ENCODE results near the gene TBC1D14. TPM values are rescaled to one million over a fixed set of nuclear protein-coding genes. Genes with fewer than 3 reads are reported as not detected.

The TBC1D14 gene
- polyA plus RNA-seq, 1 of the 3 experiments (the other 2 are of a cell fraction), result 39.5 TPM

GRCh38 chr4:7051144-7051495 is 141.5 kb downstream of the TBC1D14 start:
- DNase-seq, result no peak
- no peak overlapping the region for H2AFZ ChIP-seq (ENCODE audit: low read depth)
- H3K27me3 ChIP-seq (ENCODE audit: insufficient read depth), result no peaks in the 10 kb centered on the region
- H3K79me2 ChIP-seq (ENCODE audit: insufficient read depth), result peaks cover 65% of the 10 kb centered on the region
- TF ChIP-seq FOXJ3 (CRISPR knock-in tag; IDR thresholded peaks at IDR 0.05) (no peak), NFIC (IDR thresholded peaks at IDR 0.05; ENCODE audit: borderline replicate concordance) (no peak), RAD21 (IDR thresholded peaks at IDR 0.05; ENCODE audit: low read length) (no peak), GABPA (IDR thresholded peaks at IDR 0.05; ENCODE audit: low read depth) (no peak), EZH2phosphoT487 (IDR thresholded peaks at IDR 0.05; ENCODE audit: borderline replicate concordance, low read depth) (no peak), NRF1 (IDR thresholded peaks at IDR 0.05; ENCODE audit: low read depth, low read length) (no peak), RXRA (IDR thresholded peaks at IDR 0.05; ENCODE audit: borderline replicate concordance, low read depth) (no peak), JUND (IDR thresholded peaks at IDR 0.05) (no peak), SIN3A (IDR thresholded peaks at IDR 0.05; ENCODE audit: borderline replicate concordance, low read depth, low read length) (no peak), SMC3 (IDR thresholded peaks at IDR 0.05; ENCODE audit: low read depth, low read length) (no peak), POLR2AphosphoS5 (IDR thresholded peaks at IDR 0.05; ENCODE audit: low read depth, low read length) (no peak), MEF2A (IDR thresholded peaks at IDR 0.05; ENCODE audit: borderline replicate concordance, low read depth) (no peak), MXI1 (IDR thresholded peaks at IDR 0.05; ENCODE audit: low read depth, low read length) (no peak)
- TF ChIP-seq, protein P1, sequence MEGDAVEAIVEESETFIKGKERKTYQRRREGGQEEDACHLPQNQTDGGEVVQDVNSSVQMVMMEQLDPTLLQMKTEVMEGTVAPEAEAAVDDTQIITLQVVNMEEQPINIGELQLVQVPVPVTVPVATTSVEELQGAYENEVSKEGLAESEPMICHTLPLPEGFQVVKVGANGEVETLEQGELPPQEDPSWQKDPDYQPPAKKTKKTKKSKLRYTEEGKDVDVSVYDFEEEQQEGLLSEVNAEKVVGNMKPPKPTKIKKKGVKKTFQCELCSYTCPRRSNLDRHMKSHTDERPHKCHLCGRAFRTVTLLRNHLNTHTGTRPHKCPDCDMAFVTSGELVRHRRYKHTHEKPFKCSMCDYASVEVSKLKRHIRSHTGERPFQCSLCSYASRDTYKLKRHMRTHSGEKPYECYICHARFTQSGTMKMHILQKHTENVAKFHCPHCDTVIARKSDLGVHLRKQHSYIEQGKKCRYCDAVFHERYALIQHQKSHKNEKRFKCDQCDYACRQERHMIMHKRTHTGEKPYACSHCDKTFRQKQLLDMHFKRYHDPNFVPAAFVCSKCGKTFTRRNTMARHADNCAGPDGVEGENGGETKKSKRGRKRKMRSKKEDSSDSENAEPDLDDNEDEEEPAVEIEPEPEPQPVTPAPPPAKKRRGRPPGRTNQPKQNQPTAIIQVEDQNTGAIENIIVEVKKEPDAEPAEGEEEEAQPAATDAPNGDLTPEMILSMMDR (IDR thresholded peaks at IDR 0.05), result no peak
- TF ChIP-seq, protein P2, sequence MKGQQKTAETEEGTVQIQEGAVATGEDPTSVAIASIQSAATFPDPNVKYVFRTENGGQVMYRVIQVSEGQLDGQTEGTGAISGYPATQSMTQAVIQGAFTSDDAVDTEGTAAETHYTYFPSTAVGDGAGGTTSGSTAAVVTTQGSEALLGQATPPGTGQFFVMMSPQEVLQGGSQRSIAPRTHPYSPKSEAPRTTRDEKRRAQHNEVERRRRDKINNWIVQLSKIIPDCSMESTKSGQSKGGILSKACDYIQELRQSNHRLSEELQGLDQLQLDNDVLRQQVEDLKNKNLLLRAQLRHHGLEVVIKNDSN (IDR thresholded peaks at IDR 0.05; ENCODE audit: borderline replicate concordance, low read depth), result no peak
- TF ChIP-seq, protein P3, sequence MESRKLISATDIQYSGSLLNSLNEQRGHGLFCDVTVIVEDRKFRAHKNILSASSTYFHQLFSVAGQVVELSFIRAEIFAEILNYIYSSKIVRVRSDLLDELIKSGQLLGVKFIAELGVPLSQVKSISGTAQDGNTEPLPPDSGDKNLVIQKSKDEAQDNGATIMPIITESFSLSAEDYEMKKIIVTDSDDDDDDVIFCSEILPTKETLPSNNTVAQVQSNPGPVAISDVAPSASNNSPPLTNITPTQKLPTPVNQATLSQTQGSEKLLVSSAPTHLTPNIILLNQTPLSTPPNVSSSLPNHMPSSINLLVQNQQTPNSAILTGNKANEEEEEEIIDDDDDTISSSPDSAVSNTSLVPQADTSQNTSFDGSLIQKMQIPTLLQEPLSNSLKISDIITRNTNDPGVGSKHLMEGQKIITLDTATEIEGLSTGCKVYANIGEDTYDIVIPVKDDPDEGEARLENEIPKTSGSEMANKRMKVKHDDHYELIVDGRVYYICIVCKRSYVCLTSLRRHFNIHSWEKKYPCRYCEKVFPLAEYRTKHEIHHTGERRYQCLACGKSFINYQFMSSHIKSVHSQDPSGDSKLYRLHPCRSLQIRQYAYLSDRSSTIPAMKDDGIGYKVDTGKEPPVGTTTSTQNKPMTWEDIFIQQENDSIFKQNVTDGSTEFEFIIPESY (IDR thresholded peaks at IDR 0.05; ENCODE audit: borderline replicate concordance, low read depth), result no peak
- TF ChIP-seq, protein P4, sequence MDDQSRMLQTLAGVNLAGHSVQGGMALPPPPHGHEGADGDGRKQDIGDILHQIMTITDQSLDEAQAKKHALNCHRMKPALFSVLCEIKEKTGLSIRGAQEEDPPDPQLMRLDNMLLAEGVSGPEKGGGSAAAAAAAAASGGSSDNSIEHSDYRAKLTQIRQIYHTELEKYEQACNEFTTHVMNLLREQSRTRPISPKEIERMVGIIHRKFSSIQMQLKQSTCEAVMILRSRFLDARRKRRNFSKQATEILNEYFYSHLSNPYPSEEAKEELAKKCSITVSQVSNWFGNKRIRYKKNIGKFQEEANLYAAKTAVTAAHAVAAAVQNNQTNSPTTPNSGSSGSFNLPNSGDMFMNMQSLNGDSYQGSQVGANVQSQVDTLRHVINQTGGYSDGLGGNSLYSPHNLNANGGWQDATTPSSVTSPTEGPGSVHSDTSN (IDR thresholded peaks at IDR 0.05), result no peak
- peaks cover 8% of the 10 kb centered on the region for H3F3A ChIP-seq (replicated peaks; ENCODE audit: insufficient read depth)
- H3K36me3 ChIP-seq (replicated peaks in 1 of 2; ENCODE audit: control insufficient read depth in 1 of 2, insufficient read depth in 2 of 2, low read length in 1 of 2), result peaks cover 0 to 28% of the 10 kb centered on the region in 2 experiments
- ChIA-PET POLR2A (no interaction called here), CTCF (interaction anchor here (0.9 to 1.3 kb wide), 3 partner anchors 8 to 144 kb away, joined by 3 to 9 read pairs (median 4); partner anchors contain the start of gene TADA2B)
- H3K9me3 ChIP-seq, result no peaks in the 10 kb centered on the region
- no peak overlapping the region for H3K9ac ChIP-seq
- no peak overlapping the region for H3K27ac ChIP-seq (ENCODE audit: low read depth in 2 of 2, low read length in 1 of 2)
- no peak overlapping the region for H3K4me2 ChIP-seq
- H3K4me1 ChIP-seq (ENCODE audit: control insufficient read depth in 1 of 2, insufficient read depth in 2 of 2, low read depth in 1 of 2, low read length in 1 of 2), result peaks cover under 1 to 4% of the 10 kb centered on the region in 2 experiments; a peak in 2 of 4 replicates
- H4K20me1 ChIP-seq (ENCODE audit: insufficient read depth), result peaks cover 29% of the 10 kb centered on the region; the same call in 1 of the 2 replicates
- H3K4me3 ChIP-seq (ENCODE audit: low read depth in 2 of 2, low read length in 1 of 2), result no peak overlapping the region
- H3K9me2 ChIP-seq, result no peaks in the 10 kb centered on the region
- 93% methylated on average over 9 of the region's 12 CpGs for WGBS (ENCODE audit: low lambda C conversion rate)
